ENCODE measurements around the gene MYO3A. TPM values are rescaled to one million over a fixed set of nuclear protein-coding genes. Genes with fewer than 3 reads are reported as not detected.

MYO3A gene
- total RNA-seq: not detected in 2 replicates

GRCh38 chr10:25933653-25934608 is at the start of gene MYO3A:
Gene MYO3A (plus strand): TSS chr10:25934229. CDS start chr10:25952111, 17,882 bp downstream.
- DNase-seq: no peak
- peaks cover 39% of the 10 kb centered on the region for H3K27me3 Mint-ChIP-seq
- H3K36me3 Mint-ChIP-seq (ENCODE audit: low read depth): no peaks in the 10 kb centered on the region
- intact Hi-C loops (cut with micrococcal nuclease): no loop called here
- H3K4me1 Mint-ChIP-seq: peaks cover 5% of the 10 kb centered on the region
- no peaks in the 10 kb centered on the region for H3K9me3 Mint-ChIP-seq
- peak within 1 kb of the TSS; percentile 69 for H3K4me3 Mint-ChIP-seq
- no peak within 1 kb of the TSS for H3K27ac Mint-ChIP-seq

DNA sequence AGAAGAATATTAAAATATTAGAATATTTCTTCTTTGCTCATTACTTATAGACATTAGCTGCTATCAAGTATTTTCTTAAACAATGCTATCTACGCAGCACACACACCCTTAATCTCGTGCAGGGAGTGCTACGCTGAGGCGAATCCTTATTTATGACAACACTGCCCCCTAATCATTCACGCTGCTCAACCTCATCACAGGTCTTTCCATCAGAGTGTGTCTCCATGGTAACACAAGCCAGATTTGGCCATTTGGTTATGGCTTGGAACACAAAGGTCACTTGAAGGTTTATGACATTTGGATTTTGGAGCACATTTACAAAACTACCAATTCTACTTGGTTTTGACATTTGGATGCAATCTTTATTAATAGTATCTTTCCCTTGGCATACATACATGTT is 45.4 kb upstream of the MYO3A start:
- Mint-ChIP-seq H3K27ac (no peak overlapping the region), H3K4me1 (no peaks in the 10 kb centered on the region), H3K4me3 (no peak overlapping the region), H3K9me3 (no peaks in the 10 kb centered on the region), H3K36me3 (ENCODE audit: low read depth) (no peaks in the 10 kb centered on the region), H3K27me3 (no peaks in the 10 kb centered on the region)
- intact Hi-C loops (cut with micrococcal nuclease): no loop called here
- DNase-seq: no peak

DNA sequence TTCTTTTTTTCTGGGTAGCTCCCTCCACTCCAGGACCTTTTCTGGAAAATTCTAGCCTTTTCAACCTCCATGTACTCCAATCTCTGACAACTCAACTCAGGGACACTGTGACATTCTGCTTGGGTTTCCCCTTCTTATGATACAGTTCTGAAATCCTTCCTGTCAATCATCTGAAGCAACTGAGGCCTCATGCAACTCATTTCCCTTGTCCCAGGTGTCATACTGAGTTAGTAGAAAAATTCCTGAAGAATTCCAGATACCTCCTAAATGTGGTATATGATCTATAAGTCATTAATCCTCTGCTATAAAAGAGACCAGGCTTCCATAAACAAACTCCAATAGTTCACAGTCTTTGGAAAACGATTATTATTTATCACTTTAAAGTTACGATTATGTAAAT is 43.0 kb upstream of the MYO3A start:
- H3K27me3 Mint-ChIP-seq: no peaks in the 10 kb centered on the region
- no peaks in the 10 kb centered on the region for H3K4me1 Mint-ChIP-seq
- no peaks in the 10 kb centered on the region for H3K36me3 Mint-ChIP-seq (ENCODE audit: low read depth)
- no peak overlapping the region for H3K4me3 Mint-ChIP-seq
- no peak for DNase-seq
- no peak overlapping the region for H3K27ac Mint-ChIP-seq
- intact Hi-C loops (cut with micrococcal nuclease): no loop called here
- no peaks in the 10 kb centered on the region for H3K9me3 Mint-ChIP-seq

DNA sequence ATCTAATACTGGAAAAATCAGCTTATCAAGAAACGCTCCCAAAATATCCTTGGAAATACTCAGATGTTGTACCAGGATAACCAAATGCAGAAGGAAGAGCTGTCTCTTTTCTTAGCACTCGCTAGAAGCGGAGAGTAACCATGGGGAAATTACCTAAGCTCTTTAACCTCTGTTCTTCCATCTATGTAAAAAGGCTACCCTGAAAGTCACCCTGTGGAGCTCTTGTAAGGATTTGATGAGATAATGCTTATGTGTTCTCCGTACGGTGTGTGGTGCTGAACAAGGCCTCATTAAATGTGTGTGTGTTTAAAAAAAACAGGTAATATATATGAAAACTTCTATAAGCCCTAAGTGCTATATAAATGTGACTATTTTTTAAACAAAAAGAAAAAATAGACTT is 38.2 kb upstream of the MYO3A start:
- intact Hi-C loops (cut with micrococcal nuclease): no loop called here
- no peaks in the 10 kb centered on the region for H3K36me3 Mint-ChIP-seq (ENCODE audit: low read depth)
- H3K27ac Mint-ChIP-seq: no peak overlapping the region
- H3K27me3 Mint-ChIP-seq: no peaks in the 10 kb centered on the region
- no peaks in the 10 kb centered on the region for H3K4me1 Mint-ChIP-seq
- DNase-seq: no peak
- H3K4me3 Mint-ChIP-seq: no peak overlapping the region
- H3K9me3 Mint-ChIP-seq: no peaks in the 10 kb centered on the region

- H3K27ac Mint-ChIP-seq: no peak overlapping the region
- H3K27me3 Mint-ChIP-seq: no peaks in the 10 kb centered on the region
- no peak overlapping the region for H3K4me3 Mint-ChIP-seq
- H3K36me3 Mint-ChIP-seq (ENCODE audit: low read depth): no peaks in the 10 kb centered on the region
- no peaks in the 10 kb centered on the region for H3K9me3 Mint-ChIP-seq
- H3K4me1 Mint-ChIP-seq: no peaks in the 10 kb centered on the region
- intact Hi-C loops (cut with micrococcal nuclease): no loop called here
- no peak for DNase-seq
These were observed 37.6 kb upstream of the MYO3A start for GRCh38 chr10:25896421-25896820.

- no peaks in the 10 kb centered on the region for H3K27me3 Mint-ChIP-seq
- H3K9me3 Mint-ChIP-seq: no peaks in the 10 kb centered on the region
- no peak overlapping the region for H3K27ac Mint-ChIP-seq
- DNase-seq: no peak
- intact Hi-C loops (cut with micrococcal nuclease): no loop called here
- no peaks in the 10 kb centered on the region for H3K4me1 Mint-ChIP-seq
- no peaks in the 10 kb centered on the region for H3K36me3 Mint-ChIP-seq (ENCODE audit: low read depth)
- H3K4me3 Mint-ChIP-seq: no peak overlapping the region
These were observed 34.7 kb upstream of the MYO3A start for GRCh38 chr10:25899304-25899703.

DNA sequence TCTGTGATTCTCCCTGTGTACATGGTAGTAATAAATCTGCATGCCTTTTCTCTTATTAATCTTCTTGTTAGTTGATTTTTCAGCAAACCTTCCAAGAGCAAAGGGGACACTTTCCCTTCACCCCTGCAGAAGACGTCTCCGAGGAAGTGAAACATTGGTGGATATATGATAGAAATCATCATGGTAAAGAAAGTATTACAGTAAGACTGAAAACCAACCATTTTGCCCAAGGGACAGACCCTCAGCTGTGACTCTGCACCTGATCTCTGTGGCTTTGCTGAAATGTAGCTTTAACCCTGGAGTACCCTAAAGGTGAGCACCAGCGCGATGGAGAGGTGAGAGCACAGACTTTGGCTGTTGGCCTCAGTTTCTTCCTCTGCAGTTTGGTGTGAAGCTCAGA is 32.8 kb upstream of the MYO3A start:
- intact Hi-C loops (cut with micrococcal nuclease): no loop called here
- no peak overlapping the region for H3K4me3 Mint-ChIP-seq
- DNase-seq: no peak

GRCh38 chr10:25902002-25902401 is 32.0 kb upstream of the MYO3A start:
- Mint-ChIP-seq H3K27me3 (no peaks in the 10 kb centered on the region), H3K4me3 (no peak overlapping the region), H3K4me1 (no peaks in the 10 kb centered on the region), H3K27ac (no peak overlapping the region), H3K9me3 (no peaks in the 10 kb centered on the region), H3K36me3 (ENCODE audit: low read depth) (no peaks in the 10 kb centered on the region)
- intact Hi-C loops (cut with micrococcal nuclease): no loop called here
- no peak for DNase-seq

More for the DNA sequence above, 32.8 kb upstream of the MYO3A start:
- Mint-ChIP-seq H3K27ac (no peak overlapping the region), H3K36me3 (ENCODE audit: low read depth) (no peaks in the 10 kb centered on the region), H3K4me1 (no peaks in the 10 kb centered on the region), H3K9me3 (no peaks in the 10 kb centered on the region), H3K27me3 (no peaks in the 10 kb centered on the region)

- H3K27ac Mint-ChIP-seq: no peak overlapping the region
- H3K9me3 Mint-ChIP-seq: no peaks in the 10 kb centered on the region
- no peaks in the 10 kb centered on the region for H3K4me1 Mint-ChIP-seq
- H3K4me3 Mint-ChIP-seq: no peak overlapping the region
- intact Hi-C loops (cut with micrococcal nuclease): no loop called here
- no peaks in the 10 kb centered on the region for H3K36me3 Mint-ChIP-seq (ENCODE audit: low read depth)
- no peak for DNase-seq
- no peaks in the 10 kb centered on the region for H3K27me3 Mint-ChIP-seq
These were observed 26.8 kb upstream of the MYO3A start for GRCh38 chr10:25907261-25907660.

DNA sequence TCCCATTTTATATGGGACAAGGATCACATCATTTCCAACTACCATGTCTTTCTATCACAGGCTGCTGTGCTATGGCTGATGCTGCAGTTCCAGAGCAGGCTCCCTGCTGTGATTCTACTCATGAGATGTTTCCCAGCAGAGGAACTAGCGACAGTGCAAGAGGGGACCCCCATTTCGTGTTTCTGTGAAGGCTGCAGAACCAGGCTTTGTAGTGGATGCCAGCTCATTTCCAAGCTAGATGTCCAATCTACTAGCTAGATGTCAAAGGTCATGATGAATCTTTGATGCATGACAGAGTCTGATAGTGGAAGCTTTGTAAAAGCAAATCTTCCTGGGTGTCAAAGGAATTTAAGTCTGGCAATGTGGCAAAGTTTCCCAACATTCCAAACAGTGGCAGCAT is 21.2 kb upstream of the MYO3A start:
- intact Hi-C loops (cut with micrococcal nuclease): no loop called here
- Mint-ChIP-seq H3K36me3 (ENCODE audit: low read depth) (no peaks in the 10 kb centered on the region), H3K9me3 (no peaks in the 10 kb centered on the region), H3K4me3 (no peak overlapping the region), H3K27me3 (no peaks in the 10 kb centered on the region), H3K27ac (no peak overlapping the region), H3K4me1 (no peaks in the 10 kb centered on the region)
- DNase-seq: no peak

DNA sequence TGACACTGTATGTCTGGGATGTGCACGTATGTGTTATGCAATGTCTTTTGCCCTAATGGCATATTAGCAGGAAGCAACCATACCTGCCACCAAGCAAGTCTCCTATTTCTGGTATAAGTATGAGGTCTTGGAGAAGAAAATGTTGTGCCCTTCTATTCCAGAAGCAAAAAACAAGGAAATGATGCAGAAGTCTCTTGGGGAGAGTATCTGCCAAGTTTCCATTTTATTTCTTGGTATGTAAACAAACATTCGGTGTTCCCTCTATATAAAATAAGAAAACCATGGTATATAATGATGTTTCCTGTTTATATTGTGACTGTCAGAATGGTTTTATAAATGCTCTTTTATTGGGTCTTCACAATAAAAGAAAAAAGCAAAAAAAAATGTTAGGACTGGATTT is 19.3 kb upstream of the MYO3A start:
- no peak for DNase-seq
- H3K9me3 Mint-ChIP-seq: no peaks in the 10 kb centered on the region
- H3K27ac Mint-ChIP-seq: no peak overlapping the region
- H3K36me3 Mint-ChIP-seq (ENCODE audit: low read depth): no peaks in the 10 kb centered on the region
- H3K4me1 Mint-ChIP-seq: no peaks in the 10 kb centered on the region
- H3K27me3 Mint-ChIP-seq: no peaks in the 10 kb centered on the region
- no peak overlapping the region for H3K4me3 Mint-ChIP-seq
- intact Hi-C loops (cut with micrococcal nuclease): no loop called here

DNA sequence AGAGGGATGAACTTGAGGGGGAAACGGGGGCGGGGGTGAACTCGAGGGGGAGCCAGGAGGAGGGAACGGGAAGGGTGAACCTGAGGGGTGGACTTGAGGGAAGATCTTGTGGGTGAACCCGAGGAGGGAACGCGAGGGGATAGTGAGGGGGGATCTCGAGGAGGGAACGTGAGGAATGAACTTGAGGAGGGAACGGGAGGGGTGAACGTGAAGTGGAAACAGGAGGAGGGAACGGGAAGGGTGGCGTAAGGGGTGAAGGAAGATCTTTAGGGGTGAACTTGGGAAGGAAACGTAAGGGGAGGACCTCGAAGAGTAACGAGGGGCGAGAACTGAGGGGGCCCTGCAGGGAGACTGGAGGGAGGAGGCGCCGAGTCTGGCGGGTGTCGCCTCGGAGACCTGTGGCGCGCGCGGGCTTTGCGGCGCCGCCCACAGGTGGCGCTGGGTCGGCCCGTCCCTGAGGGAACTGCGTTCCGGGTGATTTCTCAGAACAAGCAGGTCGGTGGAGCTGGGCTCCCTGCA is 651 bp downstream of the MYO3A start:
- Mint-ChIP-seq H3K4me1 (peaks cover 5% of the 10 kb centered on the region), H3K36me3 (ENCODE audit: low read depth) (no peaks in the 10 kb centered on the region), H3K27ac (no peak overlapping the region), H3K9me3 (no peaks in the 10 kb centered on the region), H3K27me3 (peaks cover 39% of the 10 kb centered on the region), H3K4me3 (peak overlapping the region; percentile 69)
- DNase-seq: no peak
- intact Hi-C loops (cut with micrococcal nuclease): no loop called here

- Mint-ChIP-seq H3K27me3 (peaks cover 32% of the 10 kb centered on the region), H3K27ac (no peak overlapping the region), H3K9me3 (no peaks in the 10 kb centered on the region), H3K36me3 (ENCODE audit: low read depth) (no peaks in the 10 kb centered on the region), H3K4me1 (peaks cover 5% of the 10 kb centered on the region), H3K4me3 (no peak overlapping the region)
- no peak for DNase-seq
- intact Hi-C loops (cut with micrococcal nuclease): no loop called here
These were observed 4.4 kb downstream of the MYO3A start for GRCh38 chr10:25938405-25938804.

DNA sequence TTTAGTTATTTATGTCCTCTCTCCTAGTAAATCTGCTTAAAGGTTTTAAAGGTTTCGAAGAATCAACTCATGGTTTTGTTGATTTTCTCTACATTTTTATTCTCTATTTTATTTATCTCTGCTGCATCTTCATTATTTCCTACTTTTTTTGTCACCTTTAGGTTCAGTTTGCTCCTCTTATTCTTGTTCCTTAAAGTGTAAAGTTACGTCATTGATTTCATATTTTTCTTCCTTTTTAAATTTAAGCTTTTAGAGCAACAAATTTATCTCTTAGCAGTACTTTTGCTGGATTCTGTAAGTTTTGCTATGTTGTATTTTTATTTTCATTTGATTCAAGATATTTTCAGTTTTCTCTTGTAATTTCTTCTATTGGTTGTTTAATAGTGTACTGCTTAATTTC is 10.7 kb downstream of the MYO3A start:
- intact Hi-C loops (cut with micrococcal nuclease): no loop called here
- Mint-ChIP-seq H3K4me1 (no peaks in the 10 kb centered on the region), H3K27ac (no peak overlapping the region), H3K36me3 (ENCODE audit: low read depth) (no peaks in the 10 kb centered on the region), H3K27me3 (peaks cover 3% of the 10 kb centered on the region), H3K9me3 (no peaks in the 10 kb centered on the region), H3K4me3 (no peak overlapping the region)
- no peak for DNase-seq
